GM19099 (cell line): Measurements from ENCODE around the gene USP22.

Experiments used
- POLR2A ChIP-seq: IDR thresholded peaks from 3 replicates; pipeline ENCODE4 v1.6.1; 2011; ENCODE audit warnings: low read depth; ENCODE audit not compliant: insufficient read length; ENCODE audit errors: extremely low read depth

Gene USP22

GRCh38 chr17:20999841-21000532 lies 42.8 kb downstream of the USP22 start:
- no peak for TF ChIP-seq POLR2A

GRCh38 chr17:20999044-20999573 lies 43.7 kb downstream of the USP22 start:
- TF ChIP-seq POLR2A = no peak

GRCh38 chr17:20998571-20999043 lies 44.2 kb downstream of the USP22 start:
- no peak for TF ChIP-seq POLR2A

GRCh38 chr17:20997711-20998570 lies 44.9 kb downstream of the USP22 start:
- TF ChIP-seq POLR2A = no peak

- TF ChIP-seq POLR2A = no peak
These were observed 45.8 kb downstream of the USP22 start for GRCh38 chr17:20996724-20997615.

- no peak for TF ChIP-seq POLR2A
These were observed 46.7 kb downstream of the USP22 start for GRCh38 chr17:20995873-20996723.

GRCh38 chr17:20995164-20995872 lies 47.5 kb downstream of the USP22 start:
- TF ChIP-seq POLR2A = no peak

- TF ChIP-seq POLR2A = no peak
These were observed 48.0 kb downstream of the USP22 start for GRCh38 chr17:20994779-20995149.

- TF ChIP-seq POLR2A = no peak
These were observed 48.7 kb downstream of the USP22 start for GRCh38 chr17:20993863-20994778.

GRCh38 chr17:20992987-20993862 lies 49.6 kb downstream of the USP22 start:
- no peak for TF ChIP-seq POLR2A

- TF ChIP-seq POLR2A = no peak
These were observed 50.4 kb downstream of the USP22 start for GRCh38 chr17:20992416-20992815.
